ENCODE results near the gene MTARC2. TPM values are rescaled to one million over a fixed set of nuclear protein-coding genes. Genes with fewer than 3 reads are reported as not detected.

MTARC2 gene
- total RNA-seq, 1 donor from 2014 or later: 2.6 TPM

DNA sequence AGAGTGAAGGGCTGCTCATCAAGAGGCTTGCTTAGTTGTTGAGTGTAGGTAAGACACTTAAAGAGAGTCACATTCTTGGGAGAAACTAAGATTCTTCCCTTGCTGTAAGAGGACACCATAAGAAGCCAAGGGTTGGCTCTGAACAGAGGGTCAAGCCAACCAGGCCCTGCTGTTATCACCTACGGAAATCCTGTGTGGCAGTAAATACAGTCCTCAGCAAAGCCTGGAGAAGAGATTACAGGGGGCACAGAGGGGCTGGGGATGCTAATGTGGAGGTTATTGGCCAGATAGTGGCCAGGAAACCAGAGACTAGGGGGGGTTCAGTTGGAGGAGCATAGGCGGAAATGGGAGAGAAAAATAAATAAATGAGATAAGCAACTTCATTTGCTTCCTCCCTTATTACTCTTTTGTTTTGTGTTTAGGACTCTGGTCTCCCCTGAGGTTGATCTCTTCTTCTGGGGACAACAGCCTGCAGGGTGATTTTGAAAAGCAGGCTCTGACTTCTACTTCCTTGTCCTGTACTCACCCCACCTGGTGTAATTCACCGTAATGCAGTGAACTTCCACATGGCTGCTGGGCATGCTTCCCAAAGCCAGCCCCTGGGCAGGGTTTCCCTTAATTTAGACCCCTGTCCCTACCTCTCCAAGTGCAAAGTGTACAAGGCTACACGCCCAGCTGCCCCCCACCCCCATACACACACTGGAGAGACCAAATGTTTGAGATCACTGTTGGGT lies 79.5 kb downstream of the MTARC2 start:
- TF ChIP-seq, protein P1, sequence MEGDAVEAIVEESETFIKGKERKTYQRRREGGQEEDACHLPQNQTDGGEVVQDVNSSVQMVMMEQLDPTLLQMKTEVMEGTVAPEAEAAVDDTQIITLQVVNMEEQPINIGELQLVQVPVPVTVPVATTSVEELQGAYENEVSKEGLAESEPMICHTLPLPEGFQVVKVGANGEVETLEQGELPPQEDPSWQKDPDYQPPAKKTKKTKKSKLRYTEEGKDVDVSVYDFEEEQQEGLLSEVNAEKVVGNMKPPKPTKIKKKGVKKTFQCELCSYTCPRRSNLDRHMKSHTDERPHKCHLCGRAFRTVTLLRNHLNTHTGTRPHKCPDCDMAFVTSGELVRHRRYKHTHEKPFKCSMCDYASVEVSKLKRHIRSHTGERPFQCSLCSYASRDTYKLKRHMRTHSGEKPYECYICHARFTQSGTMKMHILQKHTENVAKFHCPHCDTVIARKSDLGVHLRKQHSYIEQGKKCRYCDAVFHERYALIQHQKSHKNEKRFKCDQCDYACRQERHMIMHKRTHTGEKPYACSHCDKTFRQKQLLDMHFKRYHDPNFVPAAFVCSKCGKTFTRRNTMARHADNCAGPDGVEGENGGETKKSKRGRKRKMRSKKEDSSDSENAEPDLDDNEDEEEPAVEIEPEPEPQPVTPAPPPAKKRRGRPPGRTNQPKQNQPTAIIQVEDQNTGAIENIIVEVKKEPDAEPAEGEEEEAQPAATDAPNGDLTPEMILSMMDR (IDR thresholded peaks at IDR 0.05; ENCODE audit: insufficient read depth, low read length, severe bottlenecking): no peak
- DNase-seq (ENCODE audit: low read depth) (no peak), FAIRE-seq (no peak)
- no peaks in the 10 kb centered on the region for H3K27me3 ChIP-seq (ENCODE audit: control insufficient read depth, insufficient read depth, low read length)
- H3K4me3 ChIP-seq (ENCODE audit: low read depth, low read length): no peak overlapping the region
- no peaks in the 10 kb centered on the region for H3K36me3 ChIP-seq (ENCODE audit: control insufficient read depth, insufficient read depth, low read length)

DNA sequence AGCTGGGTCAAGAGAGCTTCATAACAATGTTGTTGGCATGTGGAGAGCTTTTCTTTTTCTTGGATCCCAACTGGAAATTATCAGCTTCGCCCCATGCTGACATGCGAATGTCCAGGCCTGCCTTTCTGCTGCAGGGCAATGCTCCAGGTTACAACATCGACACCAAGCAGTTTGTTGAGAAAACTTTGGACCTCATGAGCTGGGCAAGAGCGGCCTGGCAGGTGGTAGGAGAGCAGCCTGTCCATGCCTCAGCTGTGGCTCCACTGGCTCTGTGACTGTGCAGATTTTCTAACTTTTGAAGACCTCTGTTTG lies 80.0 kb downstream of the MTARC2 start:
- TF ChIP-seq, protein P1 (IDR thresholded peaks at IDR 0.05; ENCODE audit: insufficient read depth, low read length, severe bottlenecking): no peak
- FAIRE-seq (no peak), DNase-seq (ENCODE audit: low read depth) (no peak)
- no peaks in the 10 kb centered on the region for H3K27me3 ChIP-seq (ENCODE audit: control insufficient read depth, insufficient read depth, low read length)
- H3K36me3 ChIP-seq (ENCODE audit: control insufficient read depth, insufficient read depth, low read length): no peaks in the 10 kb centered on the region
- no peak overlapping the region for H3K4me3 ChIP-seq (ENCODE audit: low read depth, low read length)

DNA sequence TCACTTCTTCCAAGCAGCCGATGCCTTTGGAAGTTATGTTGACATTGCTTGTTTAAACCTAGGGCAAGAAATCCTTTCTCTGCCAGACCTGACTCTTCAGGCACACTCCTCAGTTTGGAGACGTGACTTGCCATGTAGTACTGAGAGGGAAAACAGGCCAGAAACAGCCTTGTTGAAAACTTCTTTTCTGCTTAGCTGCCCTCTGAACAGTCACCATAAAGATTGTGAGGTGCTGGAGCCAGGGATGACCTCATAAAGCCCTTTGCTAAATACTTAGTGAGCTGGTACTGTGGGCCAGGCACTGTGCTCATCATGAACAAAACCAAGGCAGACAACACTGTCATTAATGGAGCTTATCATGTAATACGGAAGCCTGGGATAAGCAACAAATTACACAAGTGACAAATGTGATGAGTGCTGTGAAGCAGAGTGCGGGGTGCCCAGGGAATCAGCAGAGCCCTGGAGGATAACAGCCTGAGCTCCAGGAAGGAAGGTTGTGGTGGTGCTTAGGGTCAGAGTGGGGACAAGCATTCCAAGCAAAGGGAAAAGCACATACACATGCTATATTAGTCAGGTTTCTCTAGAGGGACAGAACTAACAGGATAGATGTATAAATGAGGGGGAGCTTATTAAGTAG lies 80.9 kb downstream of the MTARC2 start:
- TF ChIP-seq, protein P1 (IDR thresholded peaks at IDR 0.05; ENCODE audit: insufficient read depth, low read length, severe bottlenecking): no peak
- DNase-seq (ENCODE audit: low read depth) (no peak), FAIRE-seq (no peak)
- no peaks in the 10 kb centered on the region for H3K27me3 ChIP-seq (ENCODE audit: control insufficient read depth, insufficient read depth, low read length)
- H3K36me3 ChIP-seq (ENCODE audit: control insufficient read depth, insufficient read depth, low read length): no peaks in the 10 kb centered on the region
- H3K4me3 ChIP-seq (ENCODE audit: low read depth, low read length): no peak overlapping the region

DNA sequence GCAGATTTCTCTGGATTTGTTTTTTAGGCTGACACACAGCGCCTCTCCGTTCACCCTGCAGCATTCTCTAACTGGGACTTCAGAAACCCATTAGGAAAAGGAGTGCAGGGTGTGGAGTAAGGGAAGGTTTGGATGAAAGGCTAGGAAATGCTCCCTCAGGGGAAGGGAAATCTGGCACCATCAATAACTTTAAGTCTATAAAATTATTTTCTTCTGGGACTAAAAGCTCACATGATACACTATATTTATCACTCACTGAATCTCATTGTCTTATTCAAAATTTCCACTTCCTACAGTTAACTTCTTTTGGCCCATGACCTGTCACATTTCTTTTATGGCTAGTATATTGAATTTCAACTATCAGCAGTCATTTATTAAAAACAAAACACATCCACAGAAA lies 85.3 kb downstream of the MTARC2 start:
- Histone ChIP-seq H3K36me3 (ENCODE audit: control insufficient read depth, insufficient read depth, low read length) (no peaks in the 10 kb centered on the region), H3K27me3 (ENCODE audit: control insufficient read depth, insufficient read depth, low read length) (no peaks in the 10 kb centered on the region), H3K4me3 (ENCODE audit: low read depth, low read length) (no peak overlapping the region)
- DNase-seq (ENCODE audit: low read depth): no peak
- no peak for FAIRE-seq
- TF ChIP-seq, protein P1 (IDR thresholded peaks at IDR 0.05; ENCODE audit: insufficient read depth, low read length, severe bottlenecking): no peak

Other genes with a start within 250 kb of the MTARC2 start
- gene MARK1, start 220.2 kb upstream of the MTARC2 start, total RNA-seq: 3.9 and 10.4 TPM in 2 replicates
- 1.3 and 2.8 TPM in 2 replicates for gene C1orf115, start 58.0 kb upstream of the MTARC2 start, total RNA-seq
- gene MTARC1, start 38.6 kb downstream of the MTARC2 start, total RNA-seq: 2.0 and 5.8 TPM in 2 replicates
- gene HLX, start 131.1 kb downstream of the MTARC2 start, total RNA-seq: 0.26 TPM in 1 of 2 replicates, not detected in the other